CD4-positive, alpha-beta T cell treated with Interleukin-17A for 4 hours (primary cell): ENCODE results near the gene DCC.

Source experiments
- DNase-seq: peaks from one replicate; pipeline ENCODE4 v3.0.0-alpha.2; 2020; ENCODE audit warnings: mixed read lengths

DCC gene

DNA sequence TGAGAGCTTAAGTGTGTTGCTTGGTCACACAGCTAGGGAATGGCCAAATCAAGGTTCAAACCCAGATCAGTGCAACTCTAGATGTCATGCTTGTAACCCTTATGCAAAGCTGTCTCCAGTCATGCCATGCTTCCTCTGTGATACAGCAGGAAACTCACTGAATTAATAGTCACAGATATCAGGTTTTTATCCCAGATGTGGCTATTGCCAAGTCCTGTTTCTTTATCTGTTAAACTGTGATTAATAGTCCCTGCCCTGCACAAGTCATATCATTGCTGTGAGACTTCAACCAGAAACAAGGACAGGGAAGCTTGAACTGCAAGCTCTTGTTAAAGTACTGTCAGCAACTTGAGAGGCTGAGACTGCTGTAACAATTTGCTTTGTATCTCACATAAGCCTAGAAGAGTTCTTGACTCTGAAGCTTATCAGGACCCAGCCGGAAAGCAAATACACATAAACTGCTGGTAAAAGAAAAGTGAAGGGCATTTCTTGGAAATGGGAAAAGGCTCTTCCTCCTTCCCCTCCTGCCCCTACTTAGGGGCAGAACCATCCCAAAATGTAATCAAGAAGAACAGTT is 609.0 kb downstream of the DCC start:
- DNase-seq, result no peak

DNA sequence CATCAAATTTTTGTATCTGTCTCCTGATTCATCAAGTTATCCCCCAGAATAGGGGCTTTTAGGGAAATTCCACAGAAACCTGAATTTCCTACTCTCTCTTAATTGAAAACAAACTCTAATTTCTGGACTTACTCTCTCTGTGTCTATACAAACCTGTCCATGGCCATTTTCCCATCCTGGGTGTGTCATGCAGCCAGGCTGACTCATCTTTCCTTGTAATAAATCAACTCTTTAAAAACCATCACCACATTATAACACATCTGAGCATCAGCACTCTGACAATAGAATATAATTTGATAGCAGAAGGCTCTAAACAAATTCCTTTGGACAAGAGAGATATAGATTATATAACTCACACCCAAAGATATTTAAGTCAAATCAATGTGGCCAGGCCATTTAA is 610.2 kb downstream of the DCC start:
- DNase-seq, result no peak

DNA sequence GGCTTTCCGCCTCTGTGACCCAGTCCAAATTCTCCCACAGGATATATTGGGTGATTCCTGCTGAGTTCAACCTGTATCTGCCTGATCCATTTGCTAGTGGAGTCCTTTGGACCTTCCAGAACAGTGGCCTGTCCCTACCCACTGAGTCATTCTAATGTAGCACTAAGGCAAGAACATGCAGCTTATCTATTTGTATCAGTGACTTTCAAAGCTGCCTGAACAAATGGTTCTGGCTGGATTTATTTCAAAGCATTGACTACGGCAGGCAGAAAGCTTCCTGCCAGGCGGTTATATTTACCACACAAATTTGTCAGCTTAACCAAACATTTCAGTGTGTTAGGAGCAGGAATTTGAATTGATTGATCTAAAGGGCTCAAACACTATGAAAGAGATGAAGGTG is 613.4 kb downstream of the DCC start:
- DNase-seq, result no peak

DNA sequence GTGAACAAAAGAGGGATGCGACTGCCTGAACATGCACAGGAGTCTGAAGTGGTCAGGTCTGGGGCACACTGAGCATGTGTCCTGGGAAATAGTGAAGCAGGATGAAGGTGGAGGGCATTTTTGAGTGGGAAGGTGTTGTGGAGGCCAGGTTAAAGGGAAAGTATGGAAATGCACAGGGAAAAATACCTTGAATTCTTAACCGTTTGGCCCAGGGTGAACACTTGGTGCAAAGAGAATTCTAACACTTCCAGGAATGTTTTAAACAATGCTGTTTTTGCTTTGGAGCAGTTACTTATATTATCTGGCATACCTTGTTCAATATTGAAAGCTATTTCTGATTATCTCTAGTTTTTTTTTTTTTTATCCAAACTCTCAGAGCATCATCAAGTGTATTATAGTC is 623.5 kb downstream of the DCC start:
- no peak for DNase-seq

DNA sequence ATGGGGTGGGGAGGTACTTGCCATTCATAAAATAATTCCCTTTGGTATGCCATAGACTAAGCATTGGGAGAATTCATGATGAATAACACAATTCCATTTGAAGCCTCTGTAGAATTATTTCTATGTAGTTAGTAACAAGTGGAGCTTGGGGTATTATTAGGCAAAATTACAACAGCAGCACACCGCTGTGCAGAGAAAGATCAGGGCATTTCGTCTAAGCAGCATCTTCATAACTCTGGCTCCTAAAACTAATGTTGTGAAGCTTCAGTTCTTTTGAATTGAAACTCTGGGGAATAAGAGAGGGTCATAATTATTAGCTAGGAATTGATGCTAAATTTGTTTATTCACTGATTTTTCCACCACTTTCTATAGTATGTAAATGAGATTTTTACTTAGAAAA is 630.7 kb downstream of the DCC start:
- DNase-seq, result no peak

DNA sequence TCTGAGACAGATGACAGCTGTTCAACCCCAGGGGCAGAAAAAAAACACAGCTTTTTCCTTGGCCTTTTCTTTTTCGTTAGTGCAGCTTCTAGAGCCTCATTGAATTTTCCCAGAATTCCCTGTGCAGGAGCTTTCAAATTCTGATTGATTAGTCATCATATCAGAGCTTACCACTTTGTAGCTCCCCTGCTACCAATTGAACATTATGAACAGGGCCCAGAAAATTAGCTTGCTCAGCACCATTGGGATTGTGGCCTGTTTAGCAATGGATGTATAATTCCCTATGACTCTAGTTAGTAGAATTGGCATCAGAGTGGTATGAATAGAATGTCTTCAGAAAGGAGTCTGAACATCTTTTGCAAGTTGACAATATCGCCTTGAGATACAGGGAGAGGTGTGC is 631.1 kb downstream of the DCC start:
- DNase-seq, result no peak

DNA sequence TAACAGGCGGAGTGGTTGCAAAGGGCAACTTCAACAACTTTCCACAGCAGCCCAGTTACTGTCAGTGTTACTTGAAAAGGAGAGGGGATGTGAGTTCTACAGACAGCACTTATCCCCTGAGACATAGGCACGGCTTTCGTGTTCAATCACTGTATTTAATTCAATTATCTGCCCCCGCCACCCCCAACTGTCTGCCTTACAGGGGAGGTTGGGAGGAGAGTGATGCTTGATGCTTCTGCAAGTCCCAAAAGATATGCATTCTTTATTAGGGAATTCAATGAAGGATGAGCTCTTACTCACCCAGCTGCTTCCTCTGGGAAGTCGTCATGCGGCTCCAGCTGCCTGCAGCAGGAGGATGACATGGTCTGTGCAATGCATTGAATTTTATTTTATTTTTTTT is 639.9 kb downstream of the DCC start:
- no peak for DNase-seq

DNA sequence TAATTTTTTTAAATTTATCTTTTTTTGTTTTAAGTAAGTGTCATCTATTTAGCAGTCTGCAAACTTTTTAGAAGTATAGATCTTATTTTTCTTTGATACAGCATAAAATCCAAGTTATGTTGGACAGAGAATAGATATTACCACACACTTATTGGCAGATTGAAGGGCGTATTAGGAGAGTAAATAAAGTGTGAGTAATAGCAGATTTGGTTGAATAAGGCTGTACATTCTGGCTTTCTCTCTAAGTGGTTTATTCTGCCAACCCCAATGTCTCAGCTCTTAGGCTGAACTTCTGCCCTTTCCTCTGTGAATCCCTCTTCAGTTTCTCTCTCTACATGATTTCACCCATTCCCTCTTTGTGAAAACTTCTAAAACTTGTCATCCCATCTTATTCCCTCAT is 651.2 kb downstream of the DCC start:
- DNase-seq, result no peak

DNA sequence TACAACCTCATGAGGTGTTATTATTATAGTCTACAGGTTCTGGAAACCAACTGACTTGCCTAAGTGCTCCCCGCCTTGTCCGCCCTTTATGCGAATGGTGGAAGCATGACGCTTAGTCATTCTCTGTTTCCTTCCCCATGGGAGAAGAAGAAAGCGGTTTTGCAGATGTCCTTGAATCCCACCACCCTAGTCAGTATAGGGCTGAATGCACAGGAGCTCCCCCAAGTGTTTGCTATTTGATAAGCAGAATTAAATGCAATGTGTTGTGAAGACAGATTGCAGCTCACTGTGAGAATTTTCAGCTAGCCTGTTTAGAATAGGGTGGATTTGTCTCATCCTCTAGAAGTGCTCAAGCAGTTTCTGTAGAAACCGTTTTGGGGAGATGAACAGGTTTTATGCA is 652.0 kb downstream of the DCC start:
- no peak for DNase-seq

DNA sequence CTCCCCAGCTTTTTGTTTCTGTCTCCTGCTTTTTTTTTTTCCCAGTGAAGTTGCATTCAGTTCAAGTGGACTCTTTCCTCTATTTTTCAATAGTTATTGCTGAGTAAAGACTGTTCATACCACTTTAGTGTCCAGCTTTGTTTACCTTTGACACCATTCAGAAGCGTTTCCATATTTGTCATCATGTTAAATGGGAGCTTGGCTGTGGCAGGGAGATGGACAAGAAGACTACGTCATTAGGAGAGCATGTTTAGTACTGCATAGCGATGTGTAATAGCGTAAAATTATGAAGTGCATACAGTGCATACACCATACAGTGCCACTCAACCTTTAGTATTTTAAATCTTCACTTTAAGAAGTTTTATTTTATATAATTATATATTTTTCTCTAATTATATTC is 655.9 kb downstream of the DCC start:
- no peak for DNase-seq

DNA sequence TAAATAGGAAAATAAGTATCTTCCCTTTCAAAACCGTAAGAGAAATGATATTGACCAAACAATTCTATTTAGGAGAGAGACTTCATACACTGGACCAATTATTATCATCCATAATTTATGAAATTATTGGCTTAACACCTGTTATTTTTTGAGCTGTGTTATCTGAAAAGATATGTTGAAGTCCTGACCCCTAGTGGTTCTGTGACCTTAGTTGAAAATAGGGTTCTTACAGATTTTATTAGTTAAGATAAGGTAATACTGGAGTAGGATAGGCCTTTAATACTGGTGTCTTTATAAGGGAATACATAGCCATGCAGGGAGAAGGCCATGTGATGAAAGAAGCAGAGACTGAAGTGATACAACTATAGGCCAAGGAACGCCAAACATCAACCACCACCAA is 659.6 kb downstream of the DCC start:
- no peak for DNase-seq

DNA sequence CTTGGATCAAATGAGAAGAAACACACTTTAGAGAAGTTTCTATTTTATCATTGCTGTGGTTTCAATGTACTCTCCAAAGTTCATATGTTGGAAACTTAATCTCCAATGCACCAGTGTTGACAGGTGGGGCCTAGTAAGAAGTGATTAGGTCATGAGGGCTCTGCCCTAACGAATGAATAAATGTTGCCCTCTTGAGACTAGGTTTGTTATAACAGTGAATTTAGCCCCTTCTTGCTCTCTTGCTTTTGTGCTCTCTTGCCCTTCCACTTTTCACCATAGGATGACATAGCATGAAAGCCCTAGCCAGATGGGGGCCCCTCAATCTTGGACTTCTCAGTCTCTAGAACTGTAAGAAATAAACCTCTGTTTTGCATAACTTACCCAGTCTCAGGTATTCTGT is 664.8 kb downstream of the DCC start:
- DNase-seq, result no peak

DNA sequence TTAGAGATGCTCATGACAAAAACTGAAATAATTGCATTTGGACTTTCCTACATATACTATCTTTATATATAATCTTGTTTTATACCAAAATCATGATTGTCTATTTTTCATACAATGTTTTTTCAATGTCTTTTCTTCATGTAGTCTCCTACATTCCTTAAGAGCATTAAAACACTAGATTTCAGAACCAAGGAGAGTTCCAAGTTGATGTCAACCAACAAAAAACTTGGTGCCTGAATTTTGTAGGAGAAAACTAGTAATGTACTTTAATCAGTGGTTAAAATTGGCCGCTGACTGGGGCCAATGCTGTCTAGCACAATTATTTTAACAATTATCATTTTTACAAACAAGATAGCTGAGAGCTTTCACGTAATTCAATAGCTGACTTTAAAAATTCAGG is 678.8 kb downstream of the DCC start:
- DNase-seq, result no peak

DNA sequence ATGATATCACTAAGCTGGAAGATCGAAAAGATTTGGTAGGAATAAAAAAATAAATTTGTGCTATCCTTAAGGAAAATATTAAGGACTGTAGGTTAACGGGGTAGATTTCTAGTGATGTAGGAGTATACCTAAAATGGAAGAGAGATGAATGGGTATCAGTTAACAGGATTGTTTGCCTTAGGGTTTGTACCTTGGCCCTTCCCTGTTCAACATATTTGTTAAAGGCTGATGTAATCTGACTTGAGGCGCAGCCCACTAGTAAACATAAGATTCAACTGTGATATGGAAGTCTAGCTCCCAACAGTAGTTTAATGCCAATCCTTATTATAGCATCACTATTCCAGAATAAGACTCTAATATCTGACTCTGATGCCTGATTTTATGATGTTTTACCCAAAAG is 685.2 kb downstream of the DCC start:
- no peak for DNase-seq

DNA sequence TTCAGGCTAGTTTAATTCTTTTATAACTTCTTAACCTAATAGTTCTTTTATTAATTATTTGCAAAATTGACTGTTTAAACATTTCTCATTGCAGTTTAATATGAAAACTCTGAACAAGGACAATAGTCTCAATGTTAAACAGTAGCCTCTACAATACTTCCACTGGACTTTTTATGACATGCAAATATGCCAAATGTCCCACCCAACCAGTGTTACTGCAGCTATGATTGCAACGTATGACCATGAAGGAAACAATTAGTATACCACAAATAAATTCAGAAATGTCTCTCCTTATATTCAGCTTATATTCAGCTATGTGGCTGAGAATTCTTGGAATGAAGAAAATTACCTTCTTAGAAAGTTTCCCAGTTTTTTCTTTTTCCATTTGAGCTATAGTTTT is 688.6 kb downstream of the DCC start:
- no peak for DNase-seq

DNA sequence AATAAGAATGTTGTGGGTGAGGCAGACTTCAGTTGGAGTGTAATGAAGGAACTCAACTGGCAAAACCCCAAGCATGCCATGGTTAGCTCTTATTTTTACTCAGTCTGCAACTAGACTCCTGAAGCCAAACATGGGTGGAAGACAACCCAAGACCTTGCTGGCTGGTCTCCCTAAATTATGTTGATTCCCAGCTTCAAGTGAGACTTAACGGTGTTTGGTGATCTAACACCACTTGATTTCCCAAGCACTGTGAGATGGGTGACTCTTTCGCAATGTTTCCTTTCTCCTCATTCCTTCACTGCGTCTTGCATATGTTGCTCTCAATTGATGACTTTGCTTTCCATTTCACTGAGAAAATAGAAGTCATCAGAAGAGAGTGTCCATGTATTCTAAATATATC is 693.1 kb downstream of the DCC start:
- no peak for DNase-seq

DNA sequence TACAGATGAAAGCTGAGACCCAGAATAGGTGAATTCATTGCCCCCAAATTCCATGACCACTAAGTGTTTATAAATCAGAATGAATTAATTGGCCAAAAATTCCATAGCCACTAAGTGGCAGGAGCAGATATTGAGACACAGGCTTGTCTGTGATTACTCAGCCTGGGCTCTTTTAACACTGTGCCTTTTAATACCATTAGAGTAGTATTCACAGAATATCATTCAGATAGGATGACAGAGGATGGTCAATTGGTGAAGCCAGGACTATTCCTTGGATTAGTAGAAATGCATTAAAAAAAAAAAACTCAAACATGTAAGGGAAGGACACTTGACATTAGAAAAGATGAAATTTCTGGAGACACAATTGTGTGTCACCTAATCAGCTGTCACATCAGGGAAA is 698.6 kb downstream of the DCC start:
- DNase-seq, result no peak

DNA sequence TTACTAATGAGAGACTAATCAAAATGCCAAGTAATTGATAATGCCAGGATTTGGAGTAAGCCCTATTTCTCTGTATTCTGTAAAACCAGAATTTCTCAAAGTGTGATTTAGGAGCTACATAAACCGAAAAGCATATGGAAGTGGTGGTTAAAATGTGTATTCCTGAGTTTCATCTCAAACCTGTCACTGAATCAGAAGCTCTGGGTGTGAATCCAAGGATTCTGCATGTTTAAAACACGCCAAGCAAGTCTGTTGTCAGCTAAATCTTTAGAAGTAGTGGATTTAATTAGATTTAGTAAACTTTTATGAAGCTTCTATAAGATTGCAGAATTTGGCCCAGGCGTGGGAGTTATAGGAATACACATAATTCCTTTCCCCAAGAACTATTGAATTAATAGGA is 700.3 kb downstream of the DCC start:
- no peak for DNase-seq

DNA sequence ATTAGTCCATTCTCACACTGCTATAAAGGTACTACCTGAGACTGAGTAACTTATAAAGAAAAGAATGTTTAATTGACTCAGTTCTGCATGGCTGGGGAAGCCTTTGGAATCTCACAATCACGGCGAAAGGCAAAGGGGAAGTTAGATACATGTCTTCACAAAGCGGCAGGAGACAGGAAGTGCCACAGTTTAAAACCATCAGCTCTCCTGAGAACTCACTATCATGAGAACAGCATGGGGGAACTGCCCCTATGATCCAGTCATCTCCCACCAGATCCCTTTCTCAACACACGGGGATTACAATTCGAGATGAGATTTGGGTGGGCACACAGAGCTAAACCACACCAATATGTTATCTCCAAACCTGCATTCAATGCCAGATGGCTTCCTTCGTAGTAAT is 716.1 kb downstream of the DCC start:
- no peak for DNase-seq

DNA sequence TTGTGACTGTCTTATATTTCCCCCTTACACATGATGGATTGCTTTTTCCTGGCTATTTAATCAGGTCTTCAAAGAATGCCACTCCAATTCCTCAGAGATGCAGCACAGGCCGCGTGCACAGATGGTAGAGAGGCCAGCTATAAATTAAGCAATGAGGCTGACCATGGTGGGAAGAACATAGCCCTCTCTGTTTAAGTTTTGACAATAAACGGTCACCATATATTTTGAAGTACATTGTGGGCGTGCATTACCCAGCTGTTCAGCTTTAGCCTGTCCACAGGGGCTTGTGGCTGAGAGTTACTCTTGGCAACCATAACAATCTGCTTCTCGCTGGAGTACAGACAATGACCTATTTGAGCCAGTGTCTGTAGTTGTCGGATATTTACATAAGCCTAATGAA is 730.8 kb downstream of the DCC start:
- no peak for DNase-seq

DNA sequence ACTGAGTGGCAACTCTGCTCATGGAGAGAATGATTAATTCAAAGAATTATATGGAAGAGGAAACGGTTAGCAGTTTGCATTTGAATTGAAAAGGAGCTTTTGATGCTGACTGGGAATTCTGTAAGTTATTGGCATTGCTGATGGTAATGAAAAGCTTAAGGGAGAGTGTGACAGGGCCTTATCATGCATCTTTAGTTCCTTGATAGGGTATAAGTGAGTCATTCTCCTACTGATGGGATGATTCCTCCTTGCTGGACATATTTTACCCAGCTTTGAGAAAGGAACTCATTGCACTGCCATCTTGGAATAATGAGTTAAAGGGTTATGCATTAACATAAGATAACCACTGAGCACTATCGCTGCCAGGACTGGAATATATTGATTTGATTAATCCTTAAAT is 740.7 kb downstream of the DCC start:
- no peak for DNase-seq

DNA sequence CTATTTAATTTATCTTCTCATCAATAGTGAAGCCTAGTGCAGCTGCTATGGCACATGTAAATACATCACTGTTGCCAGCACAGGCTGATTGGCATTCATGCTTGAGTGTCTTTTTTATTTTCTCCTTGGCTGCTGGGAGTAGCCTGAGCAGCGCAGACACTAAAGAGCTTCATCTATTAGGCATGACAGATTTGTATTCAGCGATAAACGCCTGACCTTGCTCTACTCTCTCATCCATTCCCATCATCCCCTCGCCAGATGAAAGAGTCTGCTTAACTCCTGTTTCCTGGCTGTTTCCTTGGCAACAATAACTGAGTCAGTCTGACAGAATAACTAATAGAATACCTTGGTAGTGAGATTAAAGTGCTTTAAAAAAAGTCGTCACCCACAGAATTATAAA is 753.6 kb downstream of the DCC start:
- DNase-seq, result no peak

DNA sequence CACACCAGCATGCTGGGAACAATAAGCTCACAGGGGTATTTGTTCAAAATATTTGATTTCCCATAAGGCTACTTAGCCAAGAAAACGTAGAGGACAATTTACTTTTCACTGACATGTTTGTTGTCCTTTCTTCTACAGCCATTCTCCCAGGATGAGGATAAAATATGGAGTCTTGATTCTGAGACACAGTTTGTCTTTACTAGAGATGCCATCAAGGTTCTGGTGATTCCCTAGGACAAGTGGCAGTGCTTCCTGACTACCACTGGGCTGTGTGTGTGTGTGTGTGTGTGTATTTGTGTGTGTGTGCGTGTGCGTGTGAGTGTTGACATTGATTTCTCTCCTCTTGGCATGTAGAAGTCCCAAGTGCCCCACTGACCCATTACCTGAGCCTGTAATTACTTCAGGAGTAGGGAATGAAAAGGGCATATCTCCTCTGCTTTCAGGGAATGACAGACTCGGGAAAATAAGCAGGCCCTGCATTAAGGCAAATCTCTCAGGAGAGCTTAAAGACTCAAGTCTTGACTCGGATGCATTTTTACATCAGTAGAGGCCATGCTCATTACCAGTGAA is 761.6 kb downstream of the DCC start:
- no peak for DNase-seq

DNA sequence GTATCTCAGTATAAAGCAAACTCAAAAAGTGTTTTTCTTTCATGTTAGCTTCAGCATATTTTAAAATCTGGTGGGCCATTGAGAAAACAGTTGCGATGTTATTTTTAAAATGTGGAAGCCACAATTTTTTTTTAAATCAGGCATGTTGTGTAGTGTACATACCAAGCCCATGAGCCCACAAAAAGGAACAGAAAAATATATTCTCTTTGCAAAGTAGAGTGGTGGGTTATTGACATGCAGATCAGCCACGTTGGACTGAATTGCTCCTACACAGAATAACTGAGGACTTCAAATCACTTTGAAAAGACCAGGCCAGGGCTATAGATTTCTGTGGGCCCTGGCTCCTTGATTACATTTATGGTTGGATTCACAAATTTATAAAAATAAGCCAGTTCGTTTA is 774.4 kb downstream of the DCC start:
- no peak for DNase-seq

DNA sequence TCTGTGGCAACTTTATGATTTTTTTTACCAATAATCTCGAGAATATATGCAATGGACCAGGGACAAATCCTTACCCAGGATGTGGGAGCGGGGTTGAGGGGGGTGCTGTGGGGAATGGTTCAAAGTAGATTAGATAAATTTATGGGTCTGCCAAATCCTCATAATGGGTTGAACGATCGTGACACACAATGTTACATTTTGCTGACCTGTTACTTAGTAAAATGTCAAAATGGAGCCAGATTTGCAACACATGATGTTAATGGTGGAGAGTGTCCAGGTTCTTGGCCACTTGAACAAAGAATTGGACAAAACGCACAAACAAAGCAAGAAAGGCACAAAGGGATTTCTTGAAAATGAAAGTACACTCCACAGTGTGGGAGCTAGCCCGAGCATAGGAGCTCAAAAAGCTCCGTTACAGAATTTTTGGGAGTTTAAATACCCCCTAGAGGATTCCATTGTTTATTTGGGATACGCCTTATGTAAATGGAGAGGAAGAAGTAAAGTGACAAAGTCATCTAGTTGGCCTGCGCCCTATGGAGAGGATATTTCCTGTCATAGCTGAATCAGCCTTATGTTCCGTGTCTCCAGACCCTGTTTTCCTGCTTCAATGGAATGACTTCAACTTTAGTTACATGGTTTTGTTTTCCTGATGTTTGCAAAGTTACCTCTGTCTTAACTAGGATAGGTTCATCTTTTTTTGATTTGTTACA is 776.0 kb downstream of the DCC start:
- DNase-seq, result no peak
